Lung microvascular endothelial cell (primary cell): ENCODE data around the gene DHRS7C. TPM values are rescaled to one million over a fixed set of nuclear protein-coding genes. Genes with fewer than 3 reads are reported as not detected.

ENCODE experiments used
- DNase-seq, 2 donors: peaks; one replicate each; pipeline versions ENCODE4 v3.0.0 to v3.0.0-alpha.2; 2010; ENCODE audit warnings: low read depth in 2 of 2
- total RNA-seq: library from RNA; depleted of rRNA; stranded (reverse); fragments of >200 nt; gene quantifications from 2 replicates; pipeline ENCODE4 v1.2.1, GENCODE V29; 2014

The DHRS7C gene
- total RNA-seq, 1 donor from 2014 or later = not detected

DNA sequence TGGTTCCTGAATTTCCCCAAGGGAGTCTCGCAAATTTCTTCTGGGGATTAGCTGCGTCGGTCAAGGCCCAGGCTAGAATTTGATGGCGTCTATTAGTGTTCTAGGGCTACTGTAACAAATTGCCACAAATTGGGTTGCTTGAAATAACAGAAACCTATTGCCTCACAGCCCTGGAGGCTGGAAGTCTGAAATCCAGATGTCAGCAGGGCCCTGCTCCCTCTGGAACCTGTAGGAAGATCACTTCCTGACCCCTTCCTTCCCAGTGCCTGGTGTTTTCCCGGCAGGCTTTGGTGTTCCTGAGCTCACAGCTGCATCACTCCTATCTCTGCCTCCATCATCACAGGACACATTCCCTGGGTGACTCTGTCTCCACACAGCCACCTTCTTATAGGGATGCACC is 24.4 kb downstream of the DHRS7C start:
- DNase-seq = no peak

DNA sequence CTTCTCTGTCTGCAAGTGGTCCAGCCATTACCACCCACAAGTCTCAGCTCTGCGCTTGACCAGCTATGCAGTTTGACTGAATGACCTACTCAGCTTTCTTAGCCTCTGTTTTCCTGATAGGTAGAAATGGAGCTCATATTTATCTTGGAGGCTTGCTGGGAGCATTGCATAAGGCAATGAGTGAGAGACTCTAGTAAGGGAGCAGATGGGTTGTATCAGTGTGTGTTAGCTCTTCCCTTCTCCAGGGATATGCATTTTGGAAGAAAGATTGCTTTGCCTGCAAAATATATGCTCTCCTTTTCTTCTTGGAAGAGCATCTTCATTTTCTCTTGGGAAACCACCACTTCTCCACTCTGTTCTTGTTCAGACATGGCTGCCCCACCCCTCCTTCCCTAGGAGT is 26.1 kb downstream of the DHRS7C start:
- DNase-seq = no peak

- DNase-seq = no peak
These were observed 27.7 kb downstream of the DHRS7C start for GRCh38 chr17:9763643-9764042.

- DNase-seq = no peak
These were observed 31.1 kb downstream of the DHRS7C start for GRCh38 chr17:9760266-9760665.

- DNase-seq = no peak
These were observed 36.3 kb downstream of the DHRS7C start for GRCh38 chr17:9755083-9755482.

- no peak for DNase-seq
These were observed 40.9 kb downstream of the DHRS7C start for GRCh38 chr17:9750524-9750923.

DNA sequence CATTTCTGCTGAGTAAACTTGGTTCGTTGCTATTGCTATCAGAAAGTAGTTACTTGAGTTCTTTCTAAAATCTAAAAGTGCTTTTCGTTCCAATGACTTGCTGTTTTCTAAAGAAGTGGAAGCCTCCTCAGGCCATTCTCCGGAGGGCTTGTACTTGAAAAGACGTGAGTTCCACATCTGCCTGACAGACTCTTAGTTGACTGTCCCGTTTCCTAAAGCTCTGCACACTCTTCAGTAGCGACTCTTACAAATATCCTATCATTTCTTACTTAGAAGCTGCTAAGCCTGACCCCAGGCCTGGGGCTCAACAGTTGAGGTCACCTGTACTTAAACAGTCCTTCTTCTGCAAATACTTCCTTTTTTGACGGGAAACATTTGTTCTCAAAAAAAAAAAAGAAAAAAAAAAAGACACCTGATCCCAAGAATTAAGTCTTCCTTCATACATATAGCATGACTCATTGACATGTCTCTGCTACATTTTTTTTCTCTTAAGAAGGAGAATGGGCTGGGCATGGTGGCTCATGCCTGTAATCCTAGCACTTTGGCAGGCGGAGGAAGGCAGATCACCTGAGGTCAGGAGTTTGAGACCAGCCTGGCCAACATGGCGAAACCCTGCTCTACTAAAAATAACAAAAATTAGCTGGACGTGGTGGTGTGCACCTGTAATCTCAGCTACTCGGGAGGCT is 61.5 kb downstream of the DHRS7C start:
- DNase-seq = no peak

DNA sequence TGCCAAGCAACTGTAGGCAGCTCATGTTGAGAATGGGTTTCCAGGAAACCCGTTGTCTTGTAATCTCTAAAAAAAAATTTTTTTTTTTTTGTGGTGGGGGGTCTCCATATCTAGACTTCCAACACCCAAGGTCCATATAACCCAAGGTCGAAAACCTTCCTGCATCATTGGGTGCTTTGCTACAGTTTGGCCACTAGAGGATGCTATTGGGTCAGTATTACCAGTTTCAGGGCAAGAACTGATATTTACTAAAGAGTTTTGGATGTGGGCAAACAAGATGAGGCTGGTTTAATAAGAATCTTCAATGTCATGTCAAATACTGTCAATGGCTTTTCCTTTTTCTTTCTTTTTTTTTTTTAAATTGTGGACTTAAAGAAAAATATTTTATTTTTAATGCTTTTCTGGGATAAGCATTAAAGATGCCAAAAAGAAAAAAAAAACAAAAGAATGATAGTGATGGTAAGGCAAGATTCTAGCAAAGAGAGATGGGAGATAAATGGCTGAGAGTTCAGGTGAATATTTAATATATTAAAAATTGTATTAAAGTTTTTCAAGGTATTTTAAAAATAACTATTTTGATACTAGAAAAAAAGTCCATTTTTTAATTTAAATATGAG is 62.2 kb downstream of the DHRS7C start:
- DNase-seq = peak; percentile 46 to 62

GRCh38 chr17:9728564-9728963 is 62.8 kb downstream of the DHRS7C start:
- DNase-seq = no peak

GRCh38 chr17:9728005-9728404 is 63.4 kb downstream of the DHRS7C start:
- no peak for DNase-seq

DNA sequence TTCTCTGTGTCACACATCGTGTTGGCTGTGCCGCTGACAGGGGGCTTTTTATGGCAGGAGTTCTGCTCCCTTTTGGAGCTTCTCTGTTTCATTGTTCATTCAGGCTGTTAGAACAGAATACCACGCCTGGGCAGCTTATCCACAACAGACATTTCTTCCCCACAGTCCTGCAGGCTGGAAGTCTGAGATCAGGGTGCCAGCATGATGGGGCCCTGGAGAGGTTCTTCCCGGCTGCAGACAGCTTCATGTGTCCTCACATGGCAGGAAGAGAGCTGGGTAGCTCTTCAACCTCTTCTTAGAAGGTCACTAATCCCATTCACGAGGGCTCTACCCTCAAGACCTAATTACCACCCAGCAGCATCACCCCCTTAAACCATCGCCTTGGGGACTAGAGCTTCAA is 65.1 kb downstream of the DHRS7C start:
- no peak for DNase-seq

DNA sequence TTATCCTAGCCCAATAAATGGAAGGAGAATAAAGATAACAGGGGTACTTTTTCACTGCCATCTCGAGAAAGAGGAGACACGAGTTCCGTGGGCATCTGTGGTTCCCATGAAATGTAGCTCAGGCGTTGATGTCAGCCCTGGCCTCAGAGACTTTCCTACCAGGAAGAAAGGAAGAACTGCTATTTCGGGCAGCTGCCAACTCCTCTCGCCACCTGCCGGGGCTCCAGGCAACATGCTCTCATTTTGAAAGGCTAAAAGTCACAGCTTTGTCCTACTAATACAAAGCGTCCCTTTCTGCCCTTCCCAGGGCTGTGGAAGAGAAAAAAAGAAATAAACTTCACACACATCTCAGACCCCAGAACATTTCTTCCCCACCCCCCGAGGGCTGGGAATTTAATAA is 65.8 kb downstream of the DHRS7C start:
- DNase-seq = peak in 1 of 2 donors; percentile 11

Other genes with a start within 250 kb of the DHRS7C start
- gene STX8, start 215.8 kb downstream of the DHRS7C start, total RNA-seq = 43.8 and 46.6 TPM in 2 replicates
- not detected in 2 replicates for gene CFAP52, start 214.9 kb downstream of the DHRS7C start, total RNA-seq
- under 0.01 TPM in 1 of 2 replicates, not detected in the other for gene USP43, start 146.1 kb downstream of the DHRS7C start, total RNA-seq
- not detected in 2 replicates for gene GSG1L2, start 30.5 kb upstream of the DHRS7C start, total RNA-seq
- under 0.01 TPM in 1 of 2 replicates, not detected in the other for gene GLP2R, start 34.3 kb upstream of the DHRS7C start, total RNA-seq
- not detected in 2 replicates for gene RCVRN, start 113.7 kb upstream of the DHRS7C start, total RNA-seq